ENCODE measurements around the gene ICAM4.

ICAM4 gene

DNA sequence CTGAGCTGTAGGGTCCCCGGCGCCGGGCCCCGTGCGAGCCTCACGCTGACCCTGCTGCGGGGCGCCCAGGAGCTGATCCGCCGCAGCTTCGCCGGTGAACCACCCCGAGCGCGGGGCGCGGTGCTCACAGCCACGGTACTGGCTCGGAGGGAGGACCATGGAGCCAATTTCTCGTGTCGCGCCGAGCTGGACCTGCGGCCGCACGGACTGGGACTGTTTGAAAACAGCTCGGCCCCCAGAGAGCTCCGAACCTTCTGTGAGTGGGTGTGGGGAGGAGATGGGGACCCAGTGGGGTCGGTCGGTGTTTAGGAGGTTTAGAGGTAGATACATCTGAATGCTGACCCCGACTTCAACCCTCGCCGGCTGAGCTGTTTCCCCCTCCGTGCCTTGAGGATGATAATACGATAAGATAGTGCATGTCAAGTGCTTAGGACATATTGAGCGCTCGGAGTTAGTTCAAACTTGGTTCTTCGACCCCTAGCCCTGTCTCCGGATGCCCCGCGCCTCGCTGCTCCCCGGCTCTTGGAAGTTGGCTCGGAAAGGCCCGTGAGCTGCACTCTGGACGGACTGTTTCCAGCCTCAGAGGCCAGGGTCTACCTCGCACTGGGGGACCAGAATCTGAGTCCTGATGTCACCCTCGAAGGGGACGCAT is 4.9 kb downstream of the ICAM4 start:
- DNase-seq, result no peak

DNA sequence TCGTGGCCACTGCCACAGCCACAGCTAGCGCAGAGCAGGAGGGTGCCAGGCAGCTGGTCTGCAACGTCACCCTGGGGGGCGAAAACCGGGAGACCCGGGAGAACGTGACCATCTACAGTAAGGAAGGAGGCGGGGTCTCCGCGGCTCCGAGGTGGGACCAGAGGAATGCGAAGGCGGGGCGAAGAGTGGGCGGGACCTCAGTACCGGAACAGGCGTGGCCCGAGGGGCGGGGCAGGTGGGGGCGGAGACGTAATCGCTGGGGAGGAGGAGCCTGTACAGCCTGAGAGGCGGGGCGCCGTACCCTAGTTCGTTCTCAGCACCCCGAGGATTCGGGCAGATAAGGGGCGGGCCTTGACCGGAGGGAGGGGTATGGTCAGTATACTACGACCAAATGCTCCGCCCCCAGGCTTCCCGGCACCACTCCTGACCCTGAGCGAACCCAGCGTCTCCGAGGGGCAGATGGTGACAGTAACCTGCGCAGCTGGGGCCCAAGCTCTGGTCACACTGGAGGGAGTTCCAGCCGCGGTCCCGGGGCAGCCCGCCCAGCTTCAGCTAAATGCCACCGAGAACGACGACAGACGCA is 5.5 kb downstream of the ICAM4 start:
- DNase-seq, result peak; percentile 65

DNA sequence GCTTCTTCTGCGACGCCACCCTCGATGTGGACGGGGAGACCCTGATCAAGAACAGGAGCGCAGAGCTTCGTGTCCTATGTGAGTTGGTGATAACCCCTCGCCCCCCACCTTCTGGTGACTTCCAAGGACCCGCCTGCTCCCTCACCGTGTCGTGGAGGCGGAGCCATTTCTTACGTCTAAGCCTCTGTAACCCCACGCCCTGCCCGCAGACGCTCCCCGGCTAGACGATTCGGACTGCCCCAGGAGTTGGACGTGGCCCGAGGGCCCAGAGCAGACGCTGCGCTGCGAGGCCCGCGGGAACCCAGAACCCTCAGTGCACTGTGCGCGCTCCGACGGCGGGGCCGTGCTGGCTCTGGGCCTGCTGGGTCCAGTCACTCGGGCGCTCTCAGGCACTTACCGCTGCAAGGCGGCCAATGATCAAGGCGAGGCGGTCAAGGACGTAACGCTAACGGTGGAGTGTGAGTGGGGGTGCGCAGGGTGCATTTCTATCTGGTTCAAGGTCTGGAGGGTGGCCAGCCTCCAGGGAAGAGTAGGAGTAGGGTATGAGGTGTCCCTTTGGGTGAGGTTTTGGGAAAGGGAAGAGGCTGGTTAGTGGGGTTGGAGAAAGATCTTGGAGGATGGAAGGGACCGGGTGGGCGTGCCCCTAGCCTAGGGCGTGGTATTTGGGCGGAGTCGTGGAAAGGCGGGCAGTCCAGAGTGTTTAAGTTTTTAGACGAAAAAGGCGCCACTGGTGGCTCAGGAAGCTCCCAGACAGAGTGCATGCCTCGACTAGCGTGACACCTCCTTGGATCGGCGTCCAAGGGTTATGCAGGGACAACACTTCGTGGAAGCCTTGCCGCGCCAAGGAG is 6.3 kb downstream of the ICAM4 start:
- no peak for DNase-seq

- DNase-seq, result no peak
Observed at GRCh38 chr19:10293637-10294367, 7.0 kb downstream of the ICAM4 start.

DNA sequence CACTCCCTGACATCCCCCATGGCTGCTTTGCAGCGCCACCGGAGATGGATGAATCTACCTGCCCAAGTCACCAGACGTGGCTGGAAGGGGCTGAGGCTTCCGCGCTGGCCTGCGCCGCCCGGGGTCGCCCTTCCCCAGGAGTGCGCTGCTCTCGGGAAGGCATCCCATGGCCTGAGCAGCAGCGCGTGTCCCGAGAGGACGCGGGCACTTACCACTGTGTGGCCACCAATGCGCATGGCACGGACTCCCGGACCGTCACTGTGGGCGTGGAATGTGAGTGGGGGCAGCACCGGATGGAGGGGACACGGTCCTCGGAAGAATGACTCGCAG is 7.6 kb downstream of the ICAM4 start:
- no peak for DNase-seq

- no peak for DNase-seq
Observed at GRCh38 chr19:10295305-10295846, 8.6 kb downstream of the ICAM4 start.

DNA sequence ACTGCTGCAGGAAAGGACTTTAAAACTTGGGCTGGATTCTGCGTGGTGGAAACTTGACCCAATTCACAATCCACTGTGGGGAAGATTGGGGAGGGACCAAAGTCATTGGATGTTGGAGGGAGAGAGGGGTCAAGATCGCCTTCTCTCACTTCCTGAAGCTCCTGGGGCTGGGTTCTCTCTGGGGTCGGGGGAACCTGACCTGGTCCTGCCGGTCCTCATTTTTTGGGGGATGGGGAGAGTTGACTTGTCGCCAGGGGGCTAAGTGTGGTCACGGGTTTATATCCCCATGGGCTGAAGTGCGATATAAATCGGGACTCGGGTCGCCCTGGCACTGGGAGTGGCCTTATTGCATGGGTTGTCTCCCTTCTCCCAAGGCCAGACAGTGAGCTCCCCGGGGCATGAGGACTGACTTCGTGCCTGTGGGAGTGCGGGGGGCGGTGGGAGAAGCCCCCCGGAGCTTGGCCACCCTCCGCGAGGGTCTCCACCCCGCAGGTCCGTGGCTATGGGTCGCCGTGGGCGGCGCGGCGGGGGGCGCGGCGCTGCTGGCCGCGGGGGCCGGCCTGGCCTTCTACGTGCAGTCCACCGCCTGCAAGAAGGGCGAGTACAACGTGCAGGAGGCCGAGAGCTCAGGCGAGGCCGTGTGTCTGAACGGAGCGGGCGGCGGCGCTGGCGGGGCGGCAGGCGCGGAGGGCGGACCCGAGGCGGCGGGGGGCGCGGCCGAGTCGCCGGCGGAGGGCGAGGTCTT is 9.3 kb downstream of the ICAM4 start:
- no peak for DNase-seq

GRCh38 chr19:10299545-10300458 is 13.0 kb downstream of the ICAM4 start:
- DNase-seq, result no peak

DNA sequence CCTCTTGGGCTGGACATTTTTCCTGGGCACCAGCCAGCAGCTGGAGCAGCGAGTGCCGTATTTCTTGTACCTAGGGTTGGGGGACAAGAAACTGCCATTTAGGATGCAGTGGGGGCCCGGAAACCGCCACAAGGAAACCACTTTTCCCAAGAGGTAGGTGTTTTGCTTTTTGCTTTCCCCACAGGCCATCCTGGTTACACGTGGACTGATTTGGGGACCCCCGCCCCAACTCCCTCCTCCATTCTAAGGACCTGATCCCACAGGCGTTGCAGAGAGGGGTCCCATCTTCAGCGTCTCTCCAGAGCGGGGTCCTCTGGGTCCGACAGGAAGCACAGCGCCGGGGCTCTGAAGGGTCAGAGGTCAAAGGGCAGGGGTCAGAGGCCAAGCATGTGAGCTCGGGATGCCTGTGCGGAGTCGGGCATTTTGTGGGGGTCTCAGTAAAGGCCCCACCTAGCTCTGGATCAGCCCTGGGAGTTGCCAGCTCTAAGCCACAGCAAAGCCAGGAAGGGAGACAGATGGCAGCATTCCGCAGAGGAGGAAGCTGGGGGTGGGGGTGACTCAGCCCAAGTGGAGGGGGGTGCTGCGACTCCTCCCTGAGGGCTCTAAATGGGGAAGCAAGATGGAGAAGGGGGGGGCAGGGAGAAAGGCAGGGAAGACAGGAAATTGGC is 18.5 kb downstream of the ICAM4 start:
- DNase-seq, result peak; percentile 72

DNA sequence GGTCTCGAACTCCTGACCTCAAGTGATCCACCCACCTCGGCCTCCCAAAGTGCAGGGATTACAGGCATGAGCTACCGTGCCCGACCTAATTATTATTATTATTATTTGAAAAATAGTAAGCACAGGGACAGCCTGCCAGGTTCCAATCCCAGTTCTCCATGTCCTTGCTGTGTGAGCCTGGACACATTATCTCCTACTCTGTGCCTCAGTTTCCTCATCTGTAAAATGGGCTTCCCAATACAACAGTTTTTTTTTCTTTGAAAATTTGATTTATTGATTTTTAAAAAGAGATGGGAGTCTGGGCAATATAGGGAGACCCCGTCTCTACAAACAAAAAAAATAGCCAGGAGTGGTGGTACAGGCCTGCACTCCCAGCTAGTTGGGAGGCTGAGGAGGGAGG is 19.6 kb downstream of the ICAM4 start:
- no peak for DNase-seq

GRCh38 chr19:10309423-10309822 is 22.7 kb downstream of the ICAM4 start, which contains the start of gene ZGLP1:
Gene ZGLP1, minus strand, starts transcription at chr19:10309815.
- DNase-seq, result no peak

- peak; percentile 79 for DNase-seq
Observed at GRCh38 chr19:10315335-10316214, 28.8 kb downstream of the ICAM4 start, which contains the start of gene FDX2. Gene FDX2, minus strand, starts transcription at chr19:10316015. Its CDS starts 19 bp downstream, at chr19:10315996.

DNA sequence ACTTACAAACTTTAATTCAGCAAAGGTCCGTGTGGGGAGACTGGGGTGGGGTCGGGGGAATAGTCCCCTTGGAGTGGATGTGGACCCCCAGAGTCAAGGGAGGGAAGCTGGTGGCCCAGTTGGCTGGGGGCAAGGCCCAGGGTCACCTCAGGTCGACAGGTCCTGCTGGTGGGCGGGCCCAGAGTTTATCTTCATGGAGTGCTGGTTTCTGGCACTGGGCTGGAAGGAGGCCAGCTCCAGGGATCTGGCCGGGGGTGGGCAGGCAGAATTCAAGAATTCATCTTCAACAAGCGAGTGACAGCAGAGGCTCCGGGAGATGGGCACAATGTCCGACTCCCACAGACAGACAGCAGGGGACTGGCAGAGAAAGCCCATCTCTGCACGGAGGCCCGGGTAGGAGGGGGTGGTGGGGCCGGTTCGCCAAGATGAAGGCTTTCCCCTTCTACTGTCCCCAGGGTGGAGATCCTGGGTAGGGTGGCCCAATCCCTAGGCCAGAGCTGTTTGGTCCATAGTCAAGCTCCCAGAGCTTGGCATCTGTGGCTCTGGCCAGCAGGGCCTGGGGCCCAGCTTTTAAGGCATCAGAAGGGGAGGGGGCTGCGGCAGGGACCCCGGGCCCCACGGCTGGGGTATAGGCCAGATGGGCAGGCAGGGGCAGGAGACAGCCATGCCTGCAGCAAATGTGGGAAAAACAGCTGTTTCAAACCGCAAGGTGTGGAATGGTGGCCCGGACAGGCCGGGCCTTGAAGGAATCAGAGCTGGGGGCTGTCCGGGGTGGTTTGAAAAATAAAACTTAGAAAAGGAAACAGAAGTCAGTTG is 29.7 kb downstream of the ICAM4 start:
- no peak for DNase-seq

DNA sequence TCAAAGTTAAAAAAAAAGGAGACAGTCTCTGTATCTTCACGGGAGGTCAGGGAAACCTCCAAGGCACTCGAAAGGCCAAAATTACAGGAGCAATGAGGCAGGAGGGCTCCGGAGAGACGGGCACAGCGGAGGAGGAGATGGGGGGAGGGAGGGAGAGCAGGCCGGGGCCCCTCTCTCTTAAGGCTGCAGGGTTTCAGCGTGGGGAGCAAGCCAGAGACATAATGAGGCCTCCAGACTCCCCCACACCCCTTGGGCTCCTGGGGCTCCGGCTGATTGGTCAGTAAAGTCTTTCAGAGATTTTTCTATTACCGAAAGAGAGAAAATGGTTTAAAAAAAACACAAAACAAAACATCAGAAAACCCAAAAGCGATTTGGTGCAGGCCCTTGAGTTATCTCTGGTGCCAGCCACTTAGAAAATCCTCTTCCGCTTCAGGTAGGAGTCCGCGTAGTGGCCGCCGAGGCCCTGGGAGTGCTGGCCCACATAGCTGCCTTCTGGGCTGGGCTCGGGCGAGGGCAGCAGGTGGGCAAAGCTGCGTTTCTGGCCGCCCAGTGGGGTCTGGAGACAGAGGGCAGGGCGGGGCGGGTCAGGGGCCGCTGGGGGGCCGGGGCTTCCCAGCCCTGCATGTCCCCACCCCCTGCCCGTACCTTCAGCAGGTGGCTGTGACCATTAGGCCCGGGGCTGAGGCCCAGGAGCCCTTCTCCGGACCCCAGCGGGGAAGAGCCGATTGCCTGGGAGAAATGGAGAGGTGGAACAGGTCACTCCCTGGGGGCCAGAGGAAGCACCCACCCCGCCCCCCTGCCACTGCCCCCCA is 30.5 kb downstream of the ICAM4 start:
- DNase-seq, result no peak

GRCh38 chr19:10317857-10318462 is 31.2 kb downstream of the ICAM4 start:
- no peak for DNase-seq

- DNase-seq, result no peak
Observed at GRCh38 chr19:10318807-10319682, 32.3 kb downstream of the ICAM4 start.

Data from fibroblast of upper back skin (primary cell).